Epithelial cell of proximal tubule (primary cell): Measurements from ENCODE around the gene PRRG2. TPM values are rescaled to one million over a fixed set of nuclear protein-coding genes. Genes with fewer than 3 reads are reported as not detected.

Experiments used
- DNase-seq: peaks from one replicate; pipeline ENCODE4 v3.0.0-alpha.2; 2011; ENCODE audit warnings: low read depth
- H3K4me3 ChIP-seq: 2 replicates; pipeline ENCODE4 v1.5.1; 2011; ENCODE audit warnings: low read depth, mild to moderate bottlenecking, low read length
- total RNA-seq: library from RNA; depleted of rRNA; stranded (reverse); fragments of >200 nt; gene quantifications from 2 replicates; pipeline ENCODE4 v1.2.3, GENCODE V29; 2015
- TF ChIP-seq, protein P1 (sequence below): conservative IDR thresholded peaks from 2 replicates; pipeline ENCODE4 v1.5.1; 2012; ENCODE audit warnings: low read depth, mild to moderate bottlenecking, low read length

The PRRG2 gene
- total RNA-seq, 1 donor from 2014 or later: 1.0 TPM

DNA sequence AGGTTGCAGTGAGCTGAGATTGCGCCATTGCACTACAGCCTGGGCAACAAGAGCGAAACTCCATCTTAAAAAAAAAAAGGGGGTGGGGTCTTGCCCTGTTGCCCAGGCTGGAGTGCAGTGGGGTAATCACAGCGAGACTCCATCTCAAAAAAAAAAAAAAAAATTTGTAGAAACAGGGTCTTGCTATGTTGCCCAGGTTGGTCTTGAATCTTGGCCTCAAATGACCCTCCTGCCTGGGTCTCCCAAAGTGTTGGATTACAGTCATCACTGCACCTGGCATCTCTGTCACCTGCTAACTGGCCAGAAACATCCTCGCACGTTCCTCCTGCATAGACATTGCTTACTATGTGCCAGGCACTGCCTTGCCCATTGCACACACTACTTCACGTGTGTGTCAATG is 39.2 kb upstream of the PRRG2 start:
- TF ChIP-seq, protein P1, sequence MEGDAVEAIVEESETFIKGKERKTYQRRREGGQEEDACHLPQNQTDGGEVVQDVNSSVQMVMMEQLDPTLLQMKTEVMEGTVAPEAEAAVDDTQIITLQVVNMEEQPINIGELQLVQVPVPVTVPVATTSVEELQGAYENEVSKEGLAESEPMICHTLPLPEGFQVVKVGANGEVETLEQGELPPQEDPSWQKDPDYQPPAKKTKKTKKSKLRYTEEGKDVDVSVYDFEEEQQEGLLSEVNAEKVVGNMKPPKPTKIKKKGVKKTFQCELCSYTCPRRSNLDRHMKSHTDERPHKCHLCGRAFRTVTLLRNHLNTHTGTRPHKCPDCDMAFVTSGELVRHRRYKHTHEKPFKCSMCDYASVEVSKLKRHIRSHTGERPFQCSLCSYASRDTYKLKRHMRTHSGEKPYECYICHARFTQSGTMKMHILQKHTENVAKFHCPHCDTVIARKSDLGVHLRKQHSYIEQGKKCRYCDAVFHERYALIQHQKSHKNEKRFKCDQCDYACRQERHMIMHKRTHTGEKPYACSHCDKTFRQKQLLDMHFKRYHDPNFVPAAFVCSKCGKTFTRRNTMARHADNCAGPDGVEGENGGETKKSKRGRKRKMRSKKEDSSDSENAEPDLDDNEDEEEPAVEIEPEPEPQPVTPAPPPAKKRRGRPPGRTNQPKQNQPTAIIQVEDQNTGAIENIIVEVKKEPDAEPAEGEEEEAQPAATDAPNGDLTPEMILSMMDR: no peak
- H3K4me3 ChIP-seq: no peak overlapping the region
- no peak for DNase-seq

DNA sequence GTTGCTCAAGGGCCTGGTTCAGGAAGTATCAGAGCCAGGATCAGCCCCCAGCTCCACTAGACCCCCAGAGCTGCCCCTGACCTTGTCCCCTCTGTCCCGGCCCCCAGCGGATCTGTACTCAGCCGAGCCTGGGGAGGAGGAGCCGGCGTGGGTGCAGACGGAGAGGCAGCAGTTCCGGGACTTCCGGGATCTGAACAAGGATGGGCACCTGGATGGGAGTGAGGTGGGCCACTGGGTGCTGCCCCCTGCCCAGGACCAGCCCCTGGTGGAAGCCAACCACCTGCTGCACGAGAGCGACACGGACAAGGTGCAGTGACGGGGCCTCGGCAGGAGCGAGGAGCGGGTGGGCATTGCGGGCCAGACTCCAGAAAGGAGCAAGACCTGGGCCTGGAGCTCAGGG is 38.7 kb upstream of the PRRG2 start:
- H3K4me3 ChIP-seq: no peak overlapping the region
- TF ChIP-seq, protein P1: no peak
- DNase-seq: no peak

DNA sequence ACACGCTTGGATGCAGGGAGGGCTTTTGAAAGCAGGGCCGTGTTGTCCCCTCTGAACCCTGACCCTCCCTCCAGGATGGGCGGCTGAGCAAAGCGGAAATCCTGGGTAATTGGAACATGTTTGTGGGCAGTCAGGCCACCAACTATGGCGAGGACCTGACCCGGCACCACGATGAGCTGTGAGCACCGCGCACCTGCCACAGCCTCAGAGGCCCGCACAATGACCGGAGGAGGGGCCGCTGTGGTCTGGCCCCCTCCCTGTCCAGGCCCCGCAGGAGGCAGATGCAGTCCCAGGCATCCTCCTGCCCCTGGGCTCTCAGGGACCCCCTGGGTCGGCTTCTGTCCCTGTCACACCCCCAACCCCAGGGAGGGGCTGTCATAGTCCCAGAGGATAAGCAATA is 38.1 kb upstream of the PRRG2 start:
- DNase-seq: no peak
- no peak overlapping the region for H3K4me3 ChIP-seq
- TF ChIP-seq, protein P1: no peak

DNA sequence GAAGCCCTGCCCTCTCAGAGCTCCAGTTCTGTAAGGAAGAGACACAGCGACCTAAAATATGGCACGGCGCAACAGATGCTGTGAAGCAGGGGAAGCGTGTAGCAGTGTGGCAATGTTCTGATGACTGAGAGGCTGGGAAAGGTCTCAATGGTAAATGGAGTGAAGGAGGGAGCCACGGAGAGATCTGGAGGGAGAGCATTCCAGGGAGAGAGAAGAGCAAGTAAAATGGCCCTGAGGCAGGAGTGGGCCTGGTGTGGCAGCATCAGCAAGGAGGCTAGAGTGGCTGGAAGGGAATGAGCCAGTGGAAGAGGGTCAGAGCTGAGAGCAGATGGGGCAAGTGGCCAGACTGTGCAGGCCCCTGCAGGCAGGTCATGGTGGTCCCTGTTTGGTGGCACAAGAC is 37.0 kb upstream of the PRRG2 start:
- TF ChIP-seq, protein P1: no peak
- H3K4me3 ChIP-seq: no peak overlapping the region
- no peak for DNase-seq

DNA sequence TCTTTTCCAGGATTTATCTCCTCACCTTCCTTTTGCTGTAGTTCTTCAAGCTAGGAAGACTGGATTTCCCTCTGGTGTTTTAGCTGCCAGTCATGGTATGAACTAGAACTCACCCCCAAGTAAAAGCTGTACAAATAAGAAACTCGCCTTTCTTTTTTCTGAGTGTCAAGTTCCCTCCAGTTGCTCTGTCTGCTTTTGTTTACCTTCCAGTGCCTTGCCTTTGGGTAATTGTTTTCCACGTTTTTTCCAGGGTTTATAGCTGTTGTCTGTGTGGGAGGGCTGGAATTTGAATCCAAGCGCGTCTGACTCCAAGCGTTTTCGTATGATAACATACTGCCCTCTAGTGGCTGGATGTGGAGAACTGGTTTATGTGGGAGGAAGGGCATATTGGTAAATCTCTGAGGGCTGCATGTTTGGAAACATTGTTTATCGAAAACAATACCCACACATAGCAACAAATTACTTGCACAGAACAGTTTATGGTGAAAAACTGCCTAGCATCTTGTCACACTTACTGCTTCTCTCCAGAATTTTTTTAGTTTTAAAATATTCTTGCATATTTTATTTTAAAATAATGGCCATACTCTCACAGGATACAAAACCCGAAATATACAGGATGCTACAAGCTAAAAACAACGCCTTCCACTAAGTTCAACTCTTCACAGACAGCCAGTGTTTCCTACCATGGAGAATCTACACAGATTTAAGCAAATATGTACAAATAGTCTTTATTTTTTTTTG is 34.1 kb upstream of the PRRG2 start:
- peak; percentile 43 for DNase-seq
- TF ChIP-seq, protein P1: peak; percentile 92
- H3K4me3 ChIP-seq: no peak overlapping the region

DNA sequence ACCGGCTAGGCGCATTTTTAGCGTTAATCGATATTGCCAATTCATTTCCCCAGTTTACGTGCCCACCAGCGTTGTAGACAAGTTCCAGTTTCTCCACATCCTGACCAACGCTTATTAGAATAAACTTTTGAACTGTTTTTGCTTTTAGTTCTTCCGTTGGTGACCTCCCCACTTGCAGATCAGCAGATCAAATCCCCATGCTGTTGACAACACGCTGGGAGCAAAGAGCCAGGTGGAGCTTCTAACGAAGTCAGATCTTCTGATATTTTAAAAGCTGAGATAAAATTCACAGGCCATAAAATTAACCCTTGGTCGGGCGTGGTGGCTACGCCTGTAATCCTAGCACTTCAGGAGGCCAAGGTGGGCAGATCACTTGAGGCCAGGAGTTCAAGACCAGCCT is 32.1 kb upstream of the PRRG2 start:
- TF ChIP-seq, protein P1: no peak
- H3K4me3 ChIP-seq: no peak overlapping the region

DNA sequence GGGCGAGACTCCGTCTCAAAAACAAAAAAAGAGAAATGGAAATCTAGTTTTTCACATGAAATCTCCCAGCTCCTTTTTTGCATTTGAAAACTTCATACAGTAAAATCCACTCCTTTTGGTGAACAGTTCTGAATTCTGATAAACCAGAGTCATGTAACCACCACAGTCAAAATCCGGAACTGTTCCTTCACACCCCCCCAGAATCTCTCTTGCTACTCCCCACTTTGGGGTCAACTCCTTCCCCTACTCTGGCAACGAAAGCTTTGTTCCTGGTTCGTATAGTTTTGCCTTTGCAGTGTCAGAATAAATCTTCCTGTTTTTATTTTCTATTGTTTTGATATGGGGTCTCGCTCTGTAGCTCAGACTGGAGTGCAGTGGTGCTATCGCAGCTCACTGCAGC is 29.6 kb upstream of the PRRG2 start:
- TF ChIP-seq, protein P1: no peak
- no peak overlapping the region for H3K4me3 ChIP-seq
- DNase-seq: no peak

More for the DNA sequence above, 32.1 kb upstream of the PRRG2 start:
- DNase-seq: no peak
